ENCODE measurements around the gene ITPKB. TPM values are rescaled to one million over a fixed set of nuclear protein-coding genes. Genes with fewer than 3 reads are reported as not detected.

ITPKB gene
- total and polyA plus RNA-seq, 4 donors = 2.1 to 31.8 (median 11.7) TPM

DNA sequence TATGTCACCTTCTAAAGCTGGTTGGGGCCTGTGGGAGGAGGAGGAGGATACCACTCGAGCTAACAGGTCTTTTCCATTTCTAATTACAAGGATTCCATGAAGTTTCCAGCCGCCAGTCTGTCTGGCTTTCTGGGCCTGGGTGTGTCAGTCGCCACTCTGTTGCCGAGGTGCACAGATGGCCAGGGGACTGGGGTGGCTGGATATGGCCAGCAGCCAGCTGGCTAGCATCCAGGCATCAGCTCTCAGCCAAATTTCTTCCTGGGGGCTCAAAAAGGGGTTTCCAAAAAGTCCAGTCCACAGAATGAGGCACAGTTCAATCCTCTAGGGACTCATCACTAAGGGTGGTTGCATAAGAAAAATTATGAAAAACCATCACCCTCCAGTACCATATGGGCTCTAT is 32.4 kb downstream of the ITPKB start:
- no peaks in the 10 kb centered on the region for H3K9me3 ChIP-seq (ENCODE audit: control insufficient read depth, low read length)
- no peaks in the 10 kb centered on the region for H3K27me3 ChIP-seq (ENCODE audit: control insufficient read depth in 1 of 2, insufficient read depth in 2 of 2, low read length in 1 of 2)
- H3K4me3 ChIP-seq (ENCODE audit: low read length in 2 of 2) = no peak overlapping the region
- intact Hi-C loops (cut with DNase I) = no loop called here
- 67% methylated on average over 4 of the region's 4 CpGs for WGBS, 2 donors
- ATAC-seq (ENCODE audit: low FRiP score) (no peak), DNase-seq (no peak)
- no peaks in the 10 kb centered on the region for H3K36me3 ChIP-seq (ENCODE audit: control insufficient read depth in 1 of 2, insufficient read depth in 2 of 2, low read length in 1 of 2)
- no peaks in the 10 kb centered on the region for H3K4me1 ChIP-seq (ENCODE audit: control insufficient read depth in 1 of 2, insufficient read depth in 2 of 2, low read length in 2 of 2)
- H3K27ac ChIP-seq (ENCODE audit: low read depth in 1 of 2, low read length in 2 of 2) = no peak overlapping the region

DNA sequence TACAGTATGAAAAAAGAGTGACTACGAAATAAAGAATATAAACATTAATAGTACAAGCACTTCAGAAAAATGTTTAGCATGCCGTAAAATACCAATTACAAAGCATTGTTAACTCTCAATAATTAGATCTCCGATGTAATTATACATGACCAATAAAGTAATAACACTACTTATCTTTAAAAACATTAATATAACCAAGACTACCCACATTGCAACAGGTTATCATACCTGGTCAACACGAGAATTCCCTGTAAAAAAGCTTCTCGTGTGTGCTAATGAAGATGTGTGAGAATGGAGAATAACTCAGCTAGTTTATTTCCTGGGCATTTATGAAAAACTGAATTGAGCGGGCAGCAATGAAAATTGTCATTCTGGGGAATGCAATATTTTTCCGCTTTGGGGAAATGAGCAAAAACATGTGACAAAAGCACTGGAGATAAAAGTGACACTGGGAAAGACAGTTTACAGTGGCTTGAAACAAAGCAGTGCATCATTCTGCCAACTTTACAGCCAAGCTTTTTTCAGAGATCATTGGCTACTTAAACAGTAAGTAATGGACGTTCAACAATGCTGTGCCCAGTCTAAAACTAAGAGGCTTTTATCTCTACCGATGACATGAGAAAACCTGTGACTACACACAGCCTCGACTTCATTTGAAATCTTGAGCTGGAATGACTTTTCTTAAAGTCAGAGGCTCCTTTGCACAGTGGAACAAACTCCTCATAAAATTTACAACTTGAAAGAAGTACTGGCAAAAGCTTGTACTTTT is 34.7 kb downstream of the ITPKB start:
- H3K36me3 ChIP-seq (ENCODE audit: control insufficient read depth in 1 of 2, insufficient read depth in 2 of 2, low read length in 1 of 2) = no peaks in the 10 kb centered on the region
- H3K9me3 ChIP-seq (ENCODE audit: control insufficient read depth, low read length) = no peaks in the 10 kb centered on the region
- intact Hi-C loops (cut with DNase I) = loop anchor here in 1 of 2 donors (5.0 kb wide), 1 partner anchor 42 kb away; no protein-coding TSS in a partner anchor
- no peak overlapping the region for H3K4me3 ChIP-seq (ENCODE audit: low read length in 2 of 2)
- H3K27me3 ChIP-seq (ENCODE audit: control insufficient read depth in 1 of 2, insufficient read depth in 2 of 2, low read length in 1 of 2) = no peaks in the 10 kb centered on the region
- DNase-seq (no peak), ATAC-seq (ENCODE audit: low FRiP score) (no peak)
- 71 to 73% methylated on average over 10 of the region's 10 CpGs for WGBS, 2 donors
- no peak overlapping the region for H3K27ac ChIP-seq (ENCODE audit: low read depth in 1 of 2, low read length in 2 of 2)
- H3K4me1 ChIP-seq (ENCODE audit: control insufficient read depth in 1 of 2, insufficient read depth in 2 of 2, low read length in 2 of 2) = no peaks in the 10 kb centered on the region

DNA sequence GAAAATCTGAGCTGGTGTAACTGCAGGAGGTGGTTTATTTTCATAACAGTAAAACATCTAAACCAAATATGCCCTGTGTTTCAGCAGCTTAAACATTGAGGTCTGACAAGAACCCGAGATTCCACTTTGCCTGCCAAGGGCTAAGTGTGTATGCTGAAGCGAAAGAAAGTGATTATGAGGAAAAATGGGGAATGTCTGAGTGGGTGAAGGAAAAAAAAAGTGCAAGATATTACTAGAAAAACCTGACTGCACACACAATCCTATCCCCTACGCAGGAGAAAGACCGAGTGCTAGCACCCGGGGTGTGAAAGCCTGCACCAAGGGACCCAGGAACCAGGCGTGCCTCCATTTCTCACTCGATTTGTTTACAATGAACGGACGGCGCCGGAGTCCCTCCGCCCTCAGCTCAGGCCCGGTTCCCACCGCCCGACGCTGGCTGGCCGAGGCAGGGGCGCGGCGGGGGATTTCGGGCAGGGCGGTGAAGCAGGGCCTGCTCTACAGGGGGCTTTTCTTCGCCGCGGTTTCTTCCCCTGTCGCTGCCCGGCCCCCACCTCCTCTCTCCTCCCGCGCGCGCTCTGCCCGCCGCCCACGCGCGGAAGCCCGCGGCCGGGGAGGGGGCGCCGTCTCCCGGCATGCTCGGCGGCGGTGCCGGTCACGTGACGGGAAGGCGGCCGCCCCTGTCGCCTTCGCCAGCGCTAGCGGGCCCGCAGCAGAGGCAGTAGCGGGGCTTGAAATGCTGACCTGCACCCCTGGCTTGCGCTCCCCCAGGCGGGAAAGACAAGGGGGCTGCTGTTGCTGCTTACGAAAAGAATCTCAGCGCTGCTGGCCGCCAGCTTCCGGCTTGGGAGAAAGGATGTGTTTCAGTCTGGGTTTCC is 35.9 kb downstream of the ITPKB start:
- H3K9me3 ChIP-seq (ENCODE audit: control insufficient read depth, low read length) = no peaks in the 10 kb centered on the region
- intact Hi-C loops (cut with DNase I) = loop anchor here in 1 of 2 donors (5.0 kb wide), 1 partner anchor 41 kb away; no protein-coding TSS in a partner anchor
- no peaks in the 10 kb centered on the region for H3K27me3 ChIP-seq (ENCODE audit: control insufficient read depth in 1 of 2, insufficient read depth in 2 of 2, low read length in 1 of 2)
- ATAC-seq (ENCODE audit: low FRiP score) = peak; percentile 92
- H3K4me3 ChIP-seq (ENCODE audit: low read length in 2 of 2) = peak overlapping the region; percentile 57 to 68
- H3K4me1 ChIP-seq (ENCODE audit: control insufficient read depth in 1 of 2, insufficient read depth in 2 of 2, low read length in 2 of 2) = no peaks in the 10 kb centered on the region
- no peaks in the 10 kb centered on the region for H3K36me3 ChIP-seq (ENCODE audit: control insufficient read depth in 1 of 2, insufficient read depth in 2 of 2, low read length in 1 of 2)
- DNase-seq = peak; percentile 87 to 93
- peak overlapping the region; percentile 94 to 97 for H3K27ac ChIP-seq (ENCODE audit: low read depth in 1 of 2, low read length in 2 of 2)
- WGBS, 2 donors = 0% methylated on average over 53 to 62 of the region's 62 CpGs

DNA sequence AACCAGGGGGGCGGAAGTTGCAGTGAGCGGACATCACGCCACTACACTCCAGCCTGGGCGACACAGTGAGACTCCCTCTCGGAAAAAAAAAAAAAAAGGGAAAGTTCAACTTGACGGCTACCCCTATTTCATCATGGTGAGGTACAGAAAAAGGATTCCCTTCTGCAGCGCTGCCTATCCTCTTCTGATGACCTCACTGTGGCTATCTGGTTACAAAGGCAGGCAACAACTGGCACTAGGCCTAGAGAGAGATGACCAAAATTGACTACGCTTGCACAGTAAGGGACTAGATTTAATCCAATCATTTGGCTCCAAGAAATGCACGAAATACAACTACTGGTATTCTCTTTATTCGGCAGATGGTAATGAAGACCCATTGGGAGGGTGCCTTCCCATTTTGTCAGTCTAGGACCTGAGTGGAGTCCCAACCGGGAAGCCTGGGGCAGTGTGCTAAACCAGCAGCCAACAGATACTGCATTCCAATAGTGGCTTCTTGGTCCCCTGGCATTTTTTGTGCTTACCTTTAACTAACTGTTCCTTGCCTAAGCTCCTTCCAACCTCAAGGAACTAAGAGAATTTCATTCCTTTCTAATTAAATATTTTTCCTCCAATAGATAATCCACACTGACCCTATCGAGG is 36.6 kb downstream of the ITPKB start:
- peak overlapping the region; percentile 94 to 97 for H3K27ac ChIP-seq (ENCODE audit: low read depth in 1 of 2, low read length in 2 of 2)
- H3K27me3 ChIP-seq (ENCODE audit: control insufficient read depth in 1 of 2, insufficient read depth in 2 of 2, low read length in 1 of 2) = no peaks in the 10 kb centered on the region
- H3K4me1 ChIP-seq (ENCODE audit: control insufficient read depth in 1 of 2, insufficient read depth in 2 of 2, low read length in 2 of 2) = no peaks in the 10 kb centered on the region
- peak overlapping the region; percentile 57 to 68 for H3K4me3 ChIP-seq (ENCODE audit: low read length in 2 of 2)
- intact Hi-C loops (cut with DNase I) = loop anchor here in 1 of 2 donors (5.0 kb wide), 1 partner anchor 40 kb away; no protein-coding TSS in a partner anchor
- no peaks in the 10 kb centered on the region for H3K9me3 ChIP-seq (ENCODE audit: control insufficient read depth, low read length)
- no peaks in the 10 kb centered on the region for H3K36me3 ChIP-seq (ENCODE audit: control insufficient read depth in 1 of 2, insufficient read depth in 2 of 2, low read length in 1 of 2)
- WGBS, 2 donors = 47 to 52% methylated on average over 12 of the region's 12 CpGs
- DNase-seq (no peak), ATAC-seq (ENCODE audit: low FRiP score) (peak; percentile 74)

DNA sequence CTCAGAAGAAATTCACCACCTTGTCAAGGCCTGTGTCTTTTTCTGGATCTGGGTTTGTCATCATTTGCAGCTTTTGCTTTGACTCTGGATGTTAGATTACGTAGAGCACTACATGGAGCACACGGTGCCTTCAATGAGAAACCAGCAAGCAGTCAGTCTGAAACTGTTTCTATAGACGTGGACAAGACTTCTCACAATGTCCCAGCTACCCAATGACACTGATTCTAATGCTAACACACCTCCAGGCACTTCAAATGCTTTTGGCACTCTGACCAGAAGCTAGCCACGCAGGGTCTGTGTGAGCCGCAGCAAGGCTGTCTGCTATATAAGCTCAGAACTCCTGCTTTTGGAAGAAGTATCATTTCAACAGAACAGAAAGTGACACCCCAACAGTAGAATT is 38.2 kb downstream of the ITPKB start:
- Histone ChIP-seq H3K4me1 (ENCODE audit: control insufficient read depth in 1 of 2, insufficient read depth in 2 of 2, low read length in 2 of 2) (no peaks in the 10 kb centered on the region), H3K9me3 (ENCODE audit: control insufficient read depth, low read length) (no peaks in the 10 kb centered on the region), H3K27me3 (ENCODE audit: control insufficient read depth in 1 of 2, insufficient read depth in 2 of 2, low read length in 1 of 2) (no peaks in the 10 kb centered on the region), H3K4me3 (ENCODE audit: low read length in 2 of 2) (no peak overlapping the region), H3K36me3 (ENCODE audit: control insufficient read depth in 1 of 2, insufficient read depth in 2 of 2, low read length in 1 of 2) (no peaks in the 10 kb centered on the region), H3K27ac (ENCODE audit: low read depth in 1 of 2, low read length in 2 of 2) (no peak overlapping the region)
- 92 to 93% methylated on average over 5 of the region's 5 CpGs for WGBS, 2 donors
- intact Hi-C loops (cut with DNase I) = loop anchor here in 1 of 2 donors (5.0 kb wide), 1 partner anchor 39 kb away; no protein-coding TSS in a partner anchor
- DNase-seq (no peak), ATAC-seq (ENCODE audit: low FRiP score) (no peak)

DNA sequence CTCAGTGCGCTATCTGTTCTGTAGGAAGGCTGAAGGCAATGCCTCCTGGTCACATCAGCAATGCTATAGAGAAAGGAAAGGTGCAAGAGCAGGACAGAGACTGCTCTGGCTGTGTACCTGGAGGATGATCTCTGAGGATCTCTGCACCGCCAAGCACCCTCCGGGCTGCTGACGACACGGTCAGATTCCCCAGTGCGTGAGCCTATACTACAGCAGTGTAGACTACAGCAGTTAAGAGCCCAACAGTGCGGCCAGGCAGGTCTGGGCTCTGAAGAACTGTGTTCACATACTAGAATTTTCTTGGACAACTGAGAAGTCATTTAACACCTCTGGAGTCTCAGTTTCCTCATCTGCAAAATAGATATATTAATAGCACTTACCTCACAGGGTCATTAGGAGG is 39.9 kb downstream of the ITPKB start:
- no peaks in the 10 kb centered on the region for H3K9me3 ChIP-seq (ENCODE audit: control insufficient read depth, low read length)
- intact Hi-C loops (cut with DNase I) = loop anchor here in 1 of 2 donors (5.0 kb wide), 1 partner anchor 38 kb away; the partner anchor contains the start of gene ITPKB
- no peaks in the 10 kb centered on the region for H3K27me3 ChIP-seq (ENCODE audit: control insufficient read depth in 1 of 2, insufficient read depth in 2 of 2, low read length in 1 of 2)
- no peaks in the 10 kb centered on the region for H3K36me3 ChIP-seq (ENCODE audit: control insufficient read depth in 1 of 2, insufficient read depth in 2 of 2, low read length in 1 of 2)
- DNase-seq (no peak), ATAC-seq (ENCODE audit: low FRiP score) (no peak)
- no peak overlapping the region for H3K4me3 ChIP-seq (ENCODE audit: low read length in 2 of 2)
- H3K27ac ChIP-seq (ENCODE audit: low read depth in 1 of 2, low read length in 2 of 2) = no peak overlapping the region
- WGBS, 2 donors = 95% methylated on average over 7 of the region's 7 CpGs
- H3K4me1 ChIP-seq (ENCODE audit: control insufficient read depth in 1 of 2, insufficient read depth in 2 of 2, low read length in 2 of 2) = no peaks in the 10 kb centered on the region

DNA sequence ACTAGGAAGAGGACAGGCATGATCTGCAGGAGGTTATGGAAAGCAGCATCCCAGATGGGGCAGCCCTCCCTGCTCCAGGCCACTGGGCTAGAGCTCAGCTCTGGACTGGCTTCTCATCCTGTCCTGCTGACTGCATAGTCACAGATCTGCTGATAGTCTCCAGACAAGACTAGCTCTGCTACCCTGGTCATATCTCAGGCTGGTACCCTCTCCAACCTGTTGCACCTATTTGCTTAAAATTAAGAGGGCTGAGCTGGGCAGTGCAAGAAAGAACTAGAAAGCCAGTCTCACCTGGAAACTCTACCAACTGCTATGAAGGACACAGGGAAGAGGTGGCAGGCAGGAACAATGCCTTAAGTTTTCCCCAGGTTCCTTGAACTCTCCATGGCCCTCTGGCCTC is 40.4 kb downstream of the ITPKB start:
- intact Hi-C loops (cut with DNase I) = loop anchor here in 1 of 2 donors (5.0 kb wide), 1 partner anchor 39 kb away; the partner anchor contains the start of gene ITPKB
- H3K4me3 ChIP-seq (ENCODE audit: low read length in 2 of 2) = no peak overlapping the region

DNA sequence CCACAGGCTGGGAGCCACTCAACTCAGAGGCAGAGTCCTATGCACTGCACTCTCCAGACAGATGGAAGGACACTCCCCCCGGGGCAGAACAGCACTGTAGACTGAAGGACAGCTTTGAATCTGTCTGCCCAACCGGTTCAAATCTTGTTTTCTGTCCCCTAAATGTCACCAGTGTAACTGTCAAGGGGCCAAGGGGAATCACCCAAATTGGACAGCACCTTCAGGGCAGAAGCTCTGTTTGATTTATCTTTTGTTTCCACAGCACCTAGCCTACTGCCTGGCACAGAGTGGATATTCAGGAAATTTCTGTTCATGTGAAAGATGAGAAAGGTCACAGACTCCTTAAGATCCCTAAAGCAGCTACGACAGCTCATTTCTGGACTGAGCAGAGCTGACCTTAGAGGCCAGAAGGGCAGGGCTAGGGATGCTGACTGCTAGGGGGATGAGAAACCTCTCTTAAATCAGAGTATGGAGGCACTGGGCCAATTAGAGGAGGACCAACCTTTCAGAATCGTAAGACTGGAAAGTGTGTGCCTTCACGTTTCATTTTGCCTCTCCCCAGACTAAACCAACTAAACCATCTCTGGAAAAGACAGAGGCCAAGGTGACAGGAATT is 41.0 kb downstream of the ITPKB start:
- Histone ChIP-seq H3K4me3 (ENCODE audit: low read length in 2 of 2) (no peak overlapping the region), H3K9me3 (ENCODE audit: control insufficient read depth, low read length) (no peaks in the 10 kb centered on the region), H3K4me1 (ENCODE audit: control insufficient read depth in 1 of 2, insufficient read depth in 2 of 2, low read length in 2 of 2) (no peaks in the 10 kb centered on the region), H3K27me3 (ENCODE audit: control insufficient read depth in 1 of 2, insufficient read depth in 2 of 2, low read length in 1 of 2) (no peaks in the 10 kb centered on the region), H3K36me3 (ENCODE audit: control insufficient read depth in 1 of 2, insufficient read depth in 2 of 2, low read length in 1 of 2) (no peaks in the 10 kb centered on the region), H3K27ac (ENCODE audit: low read depth in 1 of 2, low read length in 2 of 2) (no peak overlapping the region)
- 77 to 81% methylated on average over 5 of the region's 5 CpGs for WGBS, 2 donors
- DNase-seq (no peak), ATAC-seq (ENCODE audit: low FRiP score) (no peak)
- intact Hi-C loops (cut with DNase I) = loop anchor here in 1 of 2 donors (5.0 kb wide), 1 partner anchor 39 kb away; the partner anchor contains the start of gene ITPKB

More for the DNA sequence above, 40.4 kb downstream of the ITPKB start:
- Histone ChIP-seq H3K36me3 (ENCODE audit: control insufficient read depth in 1 of 2, insufficient read depth in 2 of 2, low read length in 1 of 2) (no peaks in the 10 kb centered on the region), H3K27me3 (ENCODE audit: control insufficient read depth in 1 of 2, insufficient read depth in 2 of 2, low read length in 1 of 2) (no peaks in the 10 kb centered on the region), H3K9me3 (ENCODE audit: control insufficient read depth, low read length) (no peaks in the 10 kb centered on the region), H3K27ac (ENCODE audit: low read depth in 1 of 2, low read length in 2 of 2) (no peak overlapping the region), H3K4me1 (ENCODE audit: control insufficient read depth in 1 of 2, insufficient read depth in 2 of 2, low read length in 2 of 2) (no peaks in the 10 kb centered on the region)
- ATAC-seq (ENCODE audit: low FRiP score) = no peak
- no peak for DNase-seq
